ENCODE data around the gene IFI30.

Gene IFI30

GRCh38 chr19:18224525-18225354 is 51.1 kb downstream of the IFI30 start:
- H3K27ac ChIP-seq, result no peak overlapping the region
- H3K27me3 ChIP-seq (replicated peaks), result no peaks in the 10 kb centered on the region
- TF ChIP-seq CTCF (IDR thresholded peaks at IDR 0.05; ENCODE audit: low read depth, low read length, missing control alignments), result no peak
- H3K4me3 ChIP-seq (ENCODE audit: low read depth, low read length), result peak overlapping the region; percentile 49
- in situ Hi-C loops (cut with HindIII; ENCODE audit: low pct_ligation_motif_present, low sequenced_read_pairs), result no loop called here
- H3K36me3 ChIP-seq (replicated peaks), result no peaks in the 10 kb centered on the region
- DNase-seq, result peak; percentile 99

GRCh38 chr19:18225355-18225701 is 51.7 kb downstream of the IFI30 start:
- in situ Hi-C loops (cut with HindIII; ENCODE audit: low pct_ligation_motif_present, low sequenced_read_pairs), result no loop called here
- no peak overlapping the region for H3K27ac ChIP-seq
- DNase-seq, result no peak
- no peak for TF ChIP-seq CTCF (IDR thresholded peaks at IDR 0.05; ENCODE audit: low read depth, low read length, missing control alignments)
- H3K27me3 ChIP-seq (replicated peaks), result no peaks in the 10 kb centered on the region
- H3K36me3 ChIP-seq (replicated peaks), result no peaks in the 10 kb centered on the region
- H3K4me3 ChIP-seq (ENCODE audit: low read depth, low read length), result no peak overlapping the region

- Histone ChIP-seq H3K27me3 (replicated peaks) (peaks cover under 1% of the 10 kb centered on the region), H3K27ac (no peak within 1 kb of the TSS), H3K4me3 (ENCODE audit: low read depth, low read length) (no peak within 1 kb of the TSS), H3K36me3 (replicated peaks) (no peaks in the 10 kb centered on the region)
- no peak for DNase-seq
- no peak for TF ChIP-seq CTCF (IDR thresholded peaks at IDR 0.05; ENCODE audit: low read depth, low read length, missing control alignments)
- in situ Hi-C loops (cut with HindIII; ENCODE audit: low pct_ligation_motif_present, low sequenced_read_pairs), result no loop called here
Measured at GRCh38 chr19:18225702-18226468, 52.3 kb downstream of the IFI30 start, which contains the start of gene PDE4C. PDE4C (minus strand) TSS chr19:18226438; CDS start chr19:18226415, 23 bp downstream.

GRCh38 chr19:18226956-18227780 is 53.6 kb downstream of the IFI30 start:
- TF ChIP-seq CTCF (IDR thresholded peaks at IDR 0.05; ENCODE audit: low read depth, low read length, missing control alignments), result no peak
- H3K27me3 ChIP-seq (replicated peaks), result peaks cover 3% of the 10 kb centered on the region
- in situ Hi-C loops (cut with HindIII; ENCODE audit: low pct_ligation_motif_present, low sequenced_read_pairs), result no loop called here
- no peak overlapping the region for H3K4me3 ChIP-seq (ENCODE audit: low read depth, low read length)
- no peak overlapping the region for H3K27ac ChIP-seq
- no peaks in the 10 kb centered on the region for H3K36me3 ChIP-seq (replicated peaks)
- DNase-seq, result no peak

Measured in brain microvascular endothelial cell (primary cell).